A673 (cell line): Measurements from ENCODE around the gene PLAAT4. TPM values are rescaled to one million over a fixed set of nuclear protein-coding genes. Genes with fewer than 3 reads are reported as not detected.

ENCODE experiments used
- BruUV-seq: library from RNA; stranded (reverse); fragments of 400-500 nt; replicated peaks from 2 replicates; lab custom pipeline; 2021; lab: Mats Ljungman, UMichigan
- CTCF ChIA-PET: fragments of 300-600 bp; sonication (Branson Sonifier 250); formaldehyde crosslinking; loops from one replicate; lab custom pipeline; 2022; ENCODE audit warnings: antibody characterized with exemption; lab: Charles Lee
- POLR2A ChIA-PET: fragments of 300-600 bp; sonication (Branson Sonifier 250); formaldehyde crosslinking; loops from one replicate; lab custom pipeline; 2022; ENCODE audit warnings: antibody characterized with exemption; ENCODE audit not compliant: low non-redundant PET; lab: Charles Lee
- DNase-seq: peaks from one replicate; pipeline ENCODE4 v3.0.0-alpha.2; 2015; ENCODE audit warnings: low spot score
- H3K27ac ChIP-seq: fragments of 200-600 bp; sonication (generic); 2 replicates; pipeline ENCODE4 v1.5.1; 2016; ENCODE audit warnings: mixed run types, low read depth, mild to moderate bottlenecking, mixed read lengths, antibody characterized with exemption, low read length; ENCODE audit not compliant: poor library complexity, severe bottlenecking
- H3K27me3 ChIP-seq: fragments of 200-600 bp; sonication (generic); replicated peaks from 2 replicates; pipeline ENCODE4 v1.6.1; 2017; ENCODE audit warnings: mixed run types, low read depth, mild to moderate bottlenecking, mixed read lengths, antibody characterized with exemption, low read length; ENCODE audit not compliant: insufficient read depth, poor library complexity
- H3K36me3 ChIP-seq: fragments of 200-600 bp; sonication (generic); 2 replicates; pipeline ENCODE4 v1.6.1; 2016; ENCODE audit warnings: mixed run types, mild to moderate bottlenecking, mixed read lengths, antibody characterized with exemption, low read length; ENCODE audit not compliant: insufficient read depth, poor library complexity, severe bottlenecking
- H3K4me1 ChIP-seq: fragments of 200-600 bp; sonication (generic); 2 replicates; pipeline ENCODE4 v1.6.1; 2017; ENCODE audit warnings: mixed run types, mild to moderate bottlenecking, mixed read lengths, antibody characterized with exemption, low read length; ENCODE audit not compliant: insufficient read depth, poor library complexity, severe bottlenecking
- H3K4me3 ChIP-seq: fragments of 200-600 bp; sonication (generic); 2 replicates; pipeline ENCODE4 v1.5.1; 2016; ENCODE audit warnings: low read depth, mixed run types, mild to moderate bottlenecking, mixed read lengths, low read length; ENCODE audit not compliant: poor library complexity, severe bottlenecking
- H3K9me3 ChIP-seq: fragments of 200-600 bp; sonication (generic); 2 replicates; pipeline ENCODE4 v1.6.1; 2016; ENCODE audit warnings: mixed run types, low read depth, mild to moderate bottlenecking, mixed read lengths, antibody characterized with exemption, low read length; ENCODE audit not compliant: poor library complexity, severe bottlenecking
- CTCF ChIP-seq: fragments of 300-800, 200-600 bp; sonication (generic); conservative IDR thresholded peaks from 2 replicates; pipeline ENCODE4 v1.5.1; 2017; ENCODE audit warnings: low read depth, mild to moderate bottlenecking, antibody characterized with exemption, low read length, moderate library complexity, mixed read lengths
- EZH2 ChIP-seq: fragments of 200-600 bp; sonication (generic); IDR thresholded peaks from 2 replicates; pipeline ENCODE4 v1.6.1; 2017; ENCODE audit warnings: borderline replicate concordance, low read depth, mild to moderate bottlenecking, mixed read lengths, antibody characterized with exemption, low read length; ENCODE audit not compliant: poor library complexity, severe bottlenecking
- intact Hi-C: fragments of 100-400 bp; cut with micrococcal nuclease; formaldehyde crosslinking; loops from one replicate; pipeline ENCODE4 v1.10.0; 2022; ENCODE audit not compliant: unreplicated experiment
- total RNA-seq: library from RNA; stranded (reverse); gene quantifications from 2 replicates; pipeline ENCODE4 v1.2.3, GENCODE V29; 2021

PLAAT4 gene
- total RNA-seq, 1 experiment from 2014 or later, result 0.97 TPM

GRCh38 chr11:63499874-63500273 is 36.7 kb upstream of the PLAAT4 start:
- no TSS peak for BruUV-seq
- no peaks in the 10 kb centered on the region for H3K36me3 ChIP-seq
- TF ChIP-seq EZH2, result no peak
- no peak for TF ChIP-seq CTCF
- H3K4me1 ChIP-seq, result no peaks in the 10 kb centered on the region
- H3K27me3 ChIP-seq, result no peaks in the 10 kb centered on the region
- H3K4me3 ChIP-seq, result no peak overlapping the region
- H3K27ac ChIP-seq, result no peak overlapping the region
- ChIA-PET CTCF (no interaction called here), POLR2A (no interaction called here)
- H3K9me3 ChIP-seq, result peaks cover 14% of the 10 kb centered on the region
- no peak for DNase-seq
- intact Hi-C loops, result loop anchor here (10.0 kb wide), 1 partner anchor 55 kb away; no protein-coding TSS in a partner anchor

GRCh38 chr11:63501236-63501635 is 35.4 kb upstream of the PLAAT4 start:
- intact Hi-C loops, result loop anchor here (10.0 kb wide), 1 partner anchor 56 kb away; no protein-coding TSS in a partner anchor
- DNase-seq, result no peak
- H3K4me1 ChIP-seq, result no peaks in the 10 kb centered on the region
- no peak overlapping the region for H3K27ac ChIP-seq
- ChIA-PET POLR2A (no interaction called here), CTCF (no interaction called here)
- H3K36me3 ChIP-seq, result no peaks in the 10 kb centered on the region
- H3K4me3 ChIP-seq, result no peak overlapping the region
- no peaks in the 10 kb centered on the region for H3K27me3 ChIP-seq
- peaks cover 14% of the 10 kb centered on the region for H3K9me3 ChIP-seq
- no TSS peak for BruUV-seq
- TF ChIP-seq CTCF, result no peak
- no peak for TF ChIP-seq EZH2

GRCh38 chr11:63502252-63502820 is 34.3 kb upstream of the PLAAT4 start:
- ChIA-PET POLR2A (no interaction called here), CTCF (no interaction called here)
- TF ChIP-seq CTCF (no peak), EZH2 (no peak)
- Histone ChIP-seq H3K4me1 (no peaks in the 10 kb centered on the region), H3K36me3 (no peaks in the 10 kb centered on the region), H3K9me3 (peaks cover 14% of the 10 kb centered on the region), H3K27me3 (no peaks in the 10 kb centered on the region), H3K4me3 (no peak overlapping the region), H3K27ac (no peak overlapping the region)
- BruUV-seq, result no TSS peak
- no peak for DNase-seq
- intact Hi-C loops, result loop anchor here (10.0 kb wide), 1 partner anchor 58 kb away; no protein-coding TSS in a partner anchor
